ENCODE results near the gene PISD. TPM values are rescaled to one million over a fixed set of nuclear protein-coding genes. Genes with fewer than 3 reads are reported as not detected.

Gene PISD
- total RNA-seq, 4 donors from 2014 or later, result 33.7 to 111 (median 47.7) TPM

- H3K4me1 ChIP-seq, result peaks cover 0 to 15% (median 11%) of the 10 kb centered on the region in 4 donors
Measured at GRCh38 chr22:31612891-31613285, 49.1 kb downstream of the PISD start.

DNA sequence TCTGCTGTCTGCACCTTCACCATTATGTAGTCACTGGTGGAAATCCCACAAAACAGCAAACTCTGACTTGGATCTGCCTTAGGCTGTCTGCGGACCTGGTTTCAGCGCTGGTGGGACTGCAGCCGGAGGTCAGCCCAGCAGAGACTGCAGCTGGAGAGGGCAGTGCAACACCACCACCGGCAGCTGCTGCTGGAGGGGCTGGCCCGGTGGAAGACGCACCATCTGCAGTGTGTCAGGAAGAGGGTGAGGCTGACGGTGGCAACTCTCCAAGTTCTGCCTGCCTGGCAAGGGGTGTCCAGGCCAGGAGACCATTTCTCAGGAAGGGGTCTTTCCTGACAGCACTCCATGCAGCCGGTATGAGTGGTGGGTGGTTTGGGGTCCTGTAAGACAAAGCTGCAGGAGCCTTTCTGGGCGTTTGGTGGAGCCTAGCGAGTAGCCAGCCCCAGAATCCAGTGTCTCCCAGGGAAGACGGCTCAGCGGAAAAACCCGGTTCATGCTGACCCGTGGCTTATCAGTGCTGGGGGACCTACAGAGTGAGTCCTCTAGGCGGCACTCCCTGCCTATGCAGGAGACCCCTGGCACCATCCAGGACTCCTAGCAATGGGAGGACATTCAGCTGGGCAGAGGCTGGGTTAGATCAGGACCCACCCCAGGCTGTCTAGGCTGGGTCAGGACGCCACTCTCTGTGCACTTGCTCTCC, 50.8 kb downstream of the PISD start:
- no peak overlapping the region for H3K4me3 ChIP-seq
- WGBS, 2 donors (ENCODE audit: low coverage in 1 of 2), result 60 to 67% methylated on average over 1 to 16 of the region's 16 CpGs
- H3K27ac ChIP-seq, result no peak overlapping the region
- no peaks in the 10 kb centered on the region for H3K27me3 ChIP-seq
- H3K9me3 ChIP-seq, result no peaks in the 10 kb centered on the region
- no peaks in the 10 kb centered on the region for H3K36me3 ChIP-seq
- intact Hi-C loops (cut with DNase I; ENCODE audit: low total_unique reads), result no loop called here
- TF ChIP-seq POLR2AphosphoS5 (IDR thresholded peaks at IDR 0.05), result no peak
- TF ChIP-seq EP300 (IDR thresholded peaks at IDR 0.05; ENCODE audit: low read depth), result no peak
- no peak for TF ChIP-seq POLR2A (IDR thresholded peaks at IDR 0.05)
- TF ChIP-seq, protein P1, sequence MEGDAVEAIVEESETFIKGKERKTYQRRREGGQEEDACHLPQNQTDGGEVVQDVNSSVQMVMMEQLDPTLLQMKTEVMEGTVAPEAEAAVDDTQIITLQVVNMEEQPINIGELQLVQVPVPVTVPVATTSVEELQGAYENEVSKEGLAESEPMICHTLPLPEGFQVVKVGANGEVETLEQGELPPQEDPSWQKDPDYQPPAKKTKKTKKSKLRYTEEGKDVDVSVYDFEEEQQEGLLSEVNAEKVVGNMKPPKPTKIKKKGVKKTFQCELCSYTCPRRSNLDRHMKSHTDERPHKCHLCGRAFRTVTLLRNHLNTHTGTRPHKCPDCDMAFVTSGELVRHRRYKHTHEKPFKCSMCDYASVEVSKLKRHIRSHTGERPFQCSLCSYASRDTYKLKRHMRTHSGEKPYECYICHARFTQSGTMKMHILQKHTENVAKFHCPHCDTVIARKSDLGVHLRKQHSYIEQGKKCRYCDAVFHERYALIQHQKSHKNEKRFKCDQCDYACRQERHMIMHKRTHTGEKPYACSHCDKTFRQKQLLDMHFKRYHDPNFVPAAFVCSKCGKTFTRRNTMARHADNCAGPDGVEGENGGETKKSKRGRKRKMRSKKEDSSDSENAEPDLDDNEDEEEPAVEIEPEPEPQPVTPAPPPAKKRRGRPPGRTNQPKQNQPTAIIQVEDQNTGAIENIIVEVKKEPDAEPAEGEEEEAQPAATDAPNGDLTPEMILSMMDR (IDR thresholded peaks at IDR 0.05), result no peak
- in situ Hi-C loops (cut with MboI; ENCODE audit: low pct_ligation_motif_present in 1 of 4, low pct_unique_long_range_greater_than_20kb in 1 of 4, low sequenced_read_pairs in 3 of 4), result no loop called here
- peaks cover 0 to 4% (median 2%) of the 10 kb centered on the region in 4 donors for H3K4me1 ChIP-seq
- no peak for DNase-seq

More at GRCh38 chr22:31612891-31613285, 49.1 kb downstream of the PISD start:
- H3K27me3 ChIP-seq, result no peaks in the 10 kb centered on the region
- no peaks in the 10 kb centered on the region for H3K9me3 ChIP-seq
- no peak overlapping the region for H3K4me3 ChIP-seq
- intact Hi-C loops (cut with DNase I; ENCODE audit: low total_unique reads) (no loop called here), in situ Hi-C loops (cut with MboI; ENCODE audit: low pct_ligation_motif_present in 1 of 4, low pct_unique_long_range_greater_than_20kb in 1 of 4, low sequenced_read_pairs in 3 of 4) (no loop called here)
- H3K36me3 ChIP-seq, result peaks cover 0 to under 1% (median 0%) of the 10 kb centered on the region in 4 donors
- TF ChIP-seq POLR2A (IDR thresholded peaks at IDR 0.05), result no peak
- TF ChIP-seq, protein P1 (IDR thresholded peaks at IDR 0.05), result no peak
- TF ChIP-seq EP300 (IDR thresholded peaks at IDR 0.05; ENCODE audit: low read depth), result no peak
- TF ChIP-seq POLR2AphosphoS5 (IDR thresholded peaks at IDR 0.05), result no peak
- no peak for DNase-seq
- WGBS, 2 donors (ENCODE audit: low coverage in 1 of 2), result 77 to 92% methylated on average over 4 to 8 of the region's 12 CpGs
- no peak overlapping the region for H3K27ac ChIP-seq

- no peak for TF ChIP-seq EP300 (IDR thresholded peaks at IDR 0.05; ENCODE audit: low read depth)
- TF ChIP-seq, protein P1 (IDR thresholded peaks at IDR 0.05), result no peak
- TF ChIP-seq POLR2AphosphoS5 (IDR thresholded peaks at IDR 0.05), result no peak
- no peak for TF ChIP-seq POLR2A (IDR thresholded peaks at IDR 0.05)
- H3K9me3 ChIP-seq, result no peaks in the 10 kb centered on the region
- no peaks in the 10 kb centered on the region for H3K4me1 ChIP-seq
- WGBS, 2 donors (ENCODE audit: low coverage in 1 of 2), result 93% methylated on average over 6 of the region's 6 CpGs; no CpG with 5 or more reads in 1 of the 2 donors
- in situ Hi-C loops (cut with MboI; ENCODE audit: low pct_ligation_motif_present in 1 of 4, low pct_unique_long_range_greater_than_20kb in 1 of 4, low sequenced_read_pairs in 3 of 4) (no loop called here), intact Hi-C loops (cut with DNase I; ENCODE audit: low total_unique reads) (no loop called here)
- H3K36me3 ChIP-seq, result no peaks in the 10 kb centered on the region
- no peak overlapping the region for H3K27ac ChIP-seq
- no peak overlapping the region for H3K4me3 ChIP-seq
- no peak for DNase-seq
- no peaks in the 10 kb centered on the region for H3K27me3 ChIP-seq
Measured at GRCh38 chr22:31610611-31611010, 51.4 kb downstream of the PISD start.

DNA sequence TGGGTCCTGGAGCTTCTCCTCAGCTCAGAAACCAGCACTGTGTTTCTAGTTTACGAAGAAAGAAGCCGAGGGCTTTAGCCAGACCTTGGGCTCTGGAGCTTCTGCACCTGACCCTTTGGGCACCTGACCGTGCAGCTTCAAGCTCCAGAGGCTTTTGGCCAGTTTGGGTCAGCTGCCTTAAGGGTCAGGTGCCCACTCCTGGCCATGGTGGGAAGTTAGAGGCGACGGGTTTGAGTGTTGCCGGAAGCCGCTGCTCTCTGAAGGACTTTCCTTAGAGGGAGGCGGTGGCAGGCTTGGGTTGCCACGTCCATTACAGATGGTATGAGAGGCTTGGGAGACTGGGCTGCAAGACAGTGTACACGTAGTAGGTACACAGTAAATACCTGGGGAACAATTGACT, 52.3 kb downstream of the PISD start:
- intact Hi-C loops (cut with DNase I; ENCODE audit: low total_unique reads) (no loop called here), in situ Hi-C loops (cut with MboI; ENCODE audit: low pct_ligation_motif_present in 1 of 4, low pct_unique_long_range_greater_than_20kb in 1 of 4, low sequenced_read_pairs in 3 of 4) (no loop called here)
- Histone ChIP-seq H3K9me3 (no peaks in the 10 kb centered on the region), H3K36me3 (no peaks in the 10 kb centered on the region), H3K4me1 (no peaks in the 10 kb centered on the region), H3K27ac (no peak overlapping the region), H3K27me3 (no peaks in the 10 kb centered on the region), H3K4me3 (no peak overlapping the region)
- TF ChIP-seq POLR2AphosphoS5 (IDR thresholded peaks at IDR 0.05), result no peak
- TF ChIP-seq POLR2A (IDR thresholded peaks at IDR 0.05), result no peak
- TF ChIP-seq EP300 (IDR thresholded peaks at IDR 0.05; ENCODE audit: low read depth), result no peak
- TF ChIP-seq, protein P1 (IDR thresholded peaks at IDR 0.05), result no peak
- DNase-seq, result no peak
- WGBS, 2 donors (ENCODE audit: low coverage in 1 of 2), result 95% methylated on average over 9 of the region's 10 CpGs; no CpG with 5 or more reads in 1 of the 2 donors
